HG03159 (cell line): ENCODE data around the gene ZNF880.
"Not testable (repeated sequence)": the region's sequence is repeated elsewhere in the genome, so short reads cannot be mapped to it uniquely, and the experiment has no call there.

Source experiments
- ATAC-seq: cut with Tn5 transposase; IDR thresholded peaks from one replicate; pipeline ENCODE4 v1.9.1; 2021; ENCODE audit warnings: mild to moderate bottlenecking, moderate library complexity; ENCODE audit not compliant: unreplicated experiment

Gene ZNF880

GRCh38 chr19:52369559-52370340 is at the start of gene ZNF880:
TSS of gene ZNF880 (plus strand) at chr19:52369923. CDS start at chr19:52369966, 43 bp downstream.
- peak; percentile 84 for ATAC-seq

DNA sequence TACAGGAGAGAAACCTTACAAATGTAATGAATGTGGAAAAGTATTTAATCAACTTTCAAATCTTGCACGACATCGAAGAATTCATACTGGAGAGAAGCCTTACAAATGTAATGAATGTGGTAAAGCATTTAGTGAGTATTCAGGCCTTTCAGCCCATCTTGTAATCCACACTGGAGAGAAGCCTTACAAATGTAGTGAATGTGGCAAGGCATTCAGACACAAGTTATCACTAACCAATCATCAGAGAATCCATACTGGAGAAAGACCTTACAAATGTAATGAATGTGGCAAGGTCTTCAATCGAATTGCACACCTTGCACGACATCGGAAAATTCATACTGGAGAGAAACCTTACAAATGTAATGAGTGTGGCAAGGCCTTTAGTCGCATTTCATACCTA is 47.3 kb upstream of the ZNF880 start:
- no peak for ATAC-seq

GRCh38 chr19:52331757-52332156 is 38.0 kb upstream of the ZNF880 start:
- no peak for ATAC-seq

DNA sequence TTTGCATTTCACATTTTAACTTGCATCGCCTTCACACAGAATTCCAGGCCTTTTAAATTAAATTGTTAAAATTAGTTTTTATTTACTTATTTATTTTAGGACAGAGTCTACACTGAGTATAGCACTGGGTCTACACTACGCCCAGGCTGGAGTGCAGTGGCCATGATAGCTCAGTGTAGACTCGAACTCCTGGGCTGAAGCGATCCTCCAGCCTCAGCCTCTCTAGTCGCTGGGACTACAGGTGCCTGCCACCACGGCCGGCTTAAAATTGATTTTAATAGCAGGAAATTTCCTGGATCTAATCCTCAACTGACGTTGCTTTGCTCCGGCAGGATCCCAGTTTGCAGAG is 34.0 kb upstream of the ZNF880 start:
- ATAC-seq = peak; percentile 27

GRCh38 chr19:52336117-52336790 is 33.5 kb upstream of the ZNF880 start, which contains the start of gene ZNF610:
TSS of gene ZNF610 (plus strand) at chr19:52336243. CDS start at chr19:52349173, 12,930 bp downstream.
- ATAC-seq = peak; percentile 73

- no peak for ATAC-seq
Measured at GRCh38 chr19:52336791-52337381, 32.8 kb upstream of the ZNF880 start.

DNA sequence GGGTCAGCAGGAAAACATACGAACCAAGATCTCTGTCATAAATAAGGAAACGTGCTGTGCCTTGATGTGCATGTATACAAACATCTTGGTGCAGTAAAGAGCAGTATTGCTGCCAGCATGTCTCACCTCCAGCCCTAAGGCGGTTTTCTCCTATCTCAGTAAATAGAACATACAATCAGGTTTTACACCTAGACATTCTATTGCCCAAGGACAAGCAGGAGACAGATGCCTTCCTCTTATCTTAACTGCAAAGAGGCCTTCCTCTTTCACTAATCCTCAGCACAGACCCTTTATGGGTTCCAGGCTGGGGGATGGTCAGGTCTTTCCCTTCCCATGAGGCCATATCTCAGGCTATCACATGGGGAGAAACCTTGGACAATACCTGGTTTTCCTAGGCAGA is 30.7 kb upstream of the ZNF880 start:
- ATAC-seq = not testable (repeated sequence)

DNA sequence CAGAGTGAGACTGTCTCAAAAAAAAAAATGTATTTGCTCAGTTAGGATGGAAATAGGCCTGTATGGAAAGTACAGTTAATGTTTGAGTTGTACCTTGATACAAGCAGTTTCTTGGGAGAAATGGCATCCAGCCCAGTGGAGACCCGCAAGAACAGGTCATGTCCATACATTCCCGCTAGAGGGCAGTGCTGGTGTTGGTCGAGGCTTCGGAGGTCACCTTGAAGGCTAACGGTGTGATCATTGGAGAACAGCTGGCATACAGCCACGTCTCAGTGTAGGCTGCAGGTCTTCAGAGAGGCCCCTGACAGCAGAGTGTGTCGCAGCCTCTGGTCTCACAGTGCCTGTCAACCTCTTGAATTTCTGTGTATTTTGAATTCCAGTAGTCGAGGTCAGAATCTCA is 26.2 kb upstream of the ZNF880 start:
- ATAC-seq = no peak

DNA sequence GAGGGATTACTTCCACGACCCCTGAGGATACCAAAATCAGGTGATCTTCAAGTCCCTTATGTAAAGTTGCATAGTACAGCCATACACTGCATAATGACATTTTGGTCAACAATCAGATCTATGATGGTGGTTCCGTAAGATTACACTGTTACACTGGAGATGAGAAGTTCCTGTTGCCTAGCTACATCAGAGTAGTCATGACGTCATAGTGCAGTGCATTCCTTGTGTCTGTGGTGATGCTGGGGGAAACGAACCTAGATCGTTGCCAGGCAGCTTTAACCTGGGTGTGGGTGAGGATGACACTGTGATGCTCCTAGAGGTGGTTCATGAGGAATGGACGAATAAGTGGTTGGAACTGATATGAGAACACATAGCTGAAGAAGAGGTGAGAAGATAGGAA is 24.6 kb upstream of the ZNF880 start:
- no peak for ATAC-seq

DNA sequence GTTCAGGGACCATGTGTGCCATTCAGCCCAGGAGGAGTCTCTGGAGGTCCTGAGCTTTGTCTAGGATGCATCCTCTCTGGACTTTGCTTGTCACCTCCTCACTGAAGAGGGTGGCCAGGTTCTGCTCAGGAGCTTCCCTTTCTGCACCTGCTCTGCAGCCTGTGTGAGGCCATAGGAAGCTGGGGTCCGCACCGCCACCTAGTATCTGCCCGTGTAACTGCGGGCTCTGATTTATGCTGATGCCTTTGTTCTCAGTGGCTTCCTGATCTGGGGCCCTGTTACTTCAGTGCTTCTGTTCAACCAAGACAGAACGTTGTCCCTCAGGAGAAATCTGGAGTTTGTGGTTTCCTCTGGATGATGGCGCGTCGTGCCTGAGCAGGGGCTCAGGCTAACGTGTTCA is 18.2 kb upstream of the ZNF880 start:
- ATAC-seq = no peak

- ATAC-seq = no peak
Measured at GRCh38 chr19:52366414-52366824, 3.3 kb upstream of the ZNF880 start.

DNA sequence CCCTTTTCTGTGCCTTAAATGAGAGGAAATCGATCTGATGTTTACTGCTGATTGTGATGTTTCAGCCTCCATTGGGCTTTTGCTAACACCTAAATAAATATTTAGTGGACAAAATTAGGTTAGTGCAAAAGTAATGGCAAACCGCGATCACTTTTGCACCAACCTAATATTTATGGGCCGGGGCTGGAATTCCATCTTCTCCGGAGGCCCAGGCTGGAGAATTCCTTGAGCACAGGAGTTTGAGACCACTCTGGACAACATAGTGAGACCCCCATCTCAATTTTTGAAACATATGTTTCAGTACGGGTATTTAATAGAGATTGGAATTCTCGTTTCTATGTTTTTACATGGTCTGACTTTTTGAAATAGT is 603 bp downstream of the ZNF880 start:
- ATAC-seq = no peak

DNA sequence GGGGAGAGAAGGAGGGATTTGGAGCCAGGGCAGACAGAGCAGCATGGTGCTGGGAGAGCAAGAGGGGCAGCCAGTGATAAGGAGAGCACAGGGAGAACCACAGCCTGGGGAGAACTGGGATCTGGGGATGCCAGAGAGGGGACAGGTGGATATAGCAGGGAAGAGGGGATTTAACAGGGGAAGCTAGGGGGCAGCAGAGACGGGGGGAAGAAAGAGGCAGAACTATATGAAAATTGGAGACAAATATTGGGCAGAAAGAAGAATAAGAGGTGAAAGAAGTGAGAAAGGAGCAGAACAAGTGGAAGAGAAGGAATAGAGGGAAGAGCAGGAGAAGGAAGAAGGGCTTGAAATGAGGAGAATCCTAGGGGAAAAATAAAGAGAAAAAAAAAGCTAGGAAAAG is 21.4 kb downstream of the ZNF880 start:
- no peak for ATAC-seq

GRCh38 chr19:52397310-52398080 is 27.8 kb downstream of the ZNF880 start, which contains the start of gene ZNF528:
TSS of gene ZNF528 (plus strand) at chr19:52397849. CDS start at chr19:52402014, 4,165 bp downstream.
- peak; percentile 91 for ATAC-seq

GRCh38 chr19:52398081-52398441 is 28.3 kb downstream of the ZNF880 start:
- peak; percentile 22 for ATAC-seq

- no peak for ATAC-seq
Measured at GRCh38 chr19:52410276-52410675, 40.6 kb downstream of the ZNF880 start.

DNA sequence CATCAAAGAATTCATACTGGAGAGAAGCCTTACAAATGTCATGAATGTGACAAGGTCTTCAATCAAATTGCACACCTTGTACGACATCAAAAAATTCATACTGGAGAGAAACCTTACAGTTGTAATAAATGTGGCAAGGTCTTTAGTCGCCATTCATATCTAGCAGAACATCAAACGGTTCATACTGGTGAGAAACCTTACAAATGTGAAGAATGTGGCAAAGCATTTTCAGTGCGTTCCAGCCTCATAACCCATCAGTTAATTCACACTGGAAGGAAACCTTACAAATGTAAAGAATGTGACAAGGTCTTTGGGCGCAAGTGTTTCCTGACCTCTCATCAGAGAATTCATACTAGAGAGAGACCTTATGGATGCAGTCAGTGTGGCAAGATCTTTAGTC is 46.0 kb downstream of the ZNF880 start:
- no peak for ATAC-seq

DNA sequence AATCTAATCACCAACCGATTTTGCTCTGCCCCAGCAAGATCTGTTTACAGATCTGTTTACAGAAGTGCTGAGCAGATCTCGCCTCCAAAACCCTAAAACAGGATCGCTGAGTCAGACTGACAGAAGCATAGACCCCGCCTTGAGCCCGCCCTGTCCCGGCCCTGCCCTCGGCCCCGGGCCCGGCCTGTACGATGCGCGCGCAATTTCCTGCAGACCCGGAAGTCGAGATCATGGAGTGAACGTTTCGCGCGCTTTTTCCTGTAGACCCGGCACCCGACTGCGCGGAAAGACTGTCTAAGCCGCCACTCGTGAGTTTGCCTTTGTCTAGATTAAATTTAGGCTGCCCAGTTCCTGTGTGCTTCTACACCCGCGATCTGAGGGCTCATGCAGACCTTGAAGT is 59.2 kb downstream of the ZNF880 start, which contains the start of gene ZNF534:
ZNF534 (plus strand) TSS at position 212 of the 400 bp plus-strand sequence. CDS start 2,327 bp downstream, outside the sequence.
- no peak for ATAC-seq
